ENCODE data around the gene SLC5A7. TPM values are rescaled to one million over a fixed set of nuclear protein-coding genes. Genes with fewer than 3 reads are reported as not detected.
A peak's percentile ranks its signal among the peaks of the same experiment; 100 is the strongest.

Gene SLC5A7
- not detected for total RNA-seq
- 0.85 TPM for polyA plus RNA-seq (2013, experiment 1 of 2)
- polyA plus RNA-seq (2013, experiment 2 of 2), result 0.41 TPM
- long read RNA-seq, experiment 1, result 0 reads
- long read RNA-seq, experiment 2, result 0 reads
- long read RNA-seq, experiment 3, result 0 reads
- long read RNA-seq, experiment 4, result 0 reads

- Mint-ChIP-seq H3K4me1 (peaks cover 2% of the 10 kb centered on the region), H3K36me3 (ENCODE audit: low read depth) (no peaks in the 10 kb centered on the region), H3K9me3 (no peaks in the 10 kb centered on the region), H3K27me3 (ENCODE audit: insufficient read depth) (peaks cover 57% of the 10 kb centered on the region), H3K4me3 (peak within 1 kb of the TSS; percentile 67), H3K27ac (no peak within 1 kb of the TSS)
- H3K27ac ChIP-seq (ENCODE audit: low read depth, low read length), result no peak within 1 kb of the TSS
- H3K9ac ChIP-seq (ENCODE audit: extremely low read depth, low read length, poor library complexity, severe bottlenecking), result no peak within 1 kb of the TSS
- 1 to 2% methylated on average over 18 to 73 of the region's 75 CpGs for WGBS, 2 experiments (ENCODE audit: insufficient coverage in 1 of 2, insufficient read length in 1 of 2)
- peak within 1 kb of the TSS; percentile 77 for H3K4me3 ChIP-seq (ENCODE audit: low read length)
- DNase-seq, result peak; percentile 75
- peaks cover 64% of the 10 kb centered on the region for H3K27me3 ChIP-seq (ENCODE audit: control insufficient read depth, insufficient read depth, low read length, poor library complexity, severe bottlenecking)
- no peaks in the 10 kb centered on the region for H3K36me3 ChIP-seq (ENCODE audit: control insufficient read depth, insufficient read depth, low read length)
- no peak for TF ChIP-seq CTCF (conservative IDR thresholded peaks at IDR 0.05)
- H3K9me3 ChIP-seq (ENCODE audit: control insufficient read depth, low read length), result no peaks in the 10 kb centered on the region
- H3K4me1 ChIP-seq (ENCODE audit: control insufficient read depth, insufficient read depth, low read length), result no peaks in the 10 kb centered on the region
These were observed at the start of gene SLC5A7 for GRCh38 chr2:107986278-107987217. TSS of gene SLC5A7 (plus strand) at chr2:107986524. CDS start at chr2:107988156, 1,632 bp downstream.

- H3K4me3 Mint-ChIP-seq, result no peak overlapping the region
- 83 to 91% methylated on average over 4 of the region's 4 CpGs for WGBS, 2 experiments (ENCODE audit: insufficient coverage in 1 of 2, insufficient read length in 1 of 2)
- no peak for DNase-seq
- H3K27me3 Mint-ChIP-seq (ENCODE audit: insufficient read depth), result no peaks in the 10 kb centered on the region
- H3K27ac Mint-ChIP-seq, result no peak overlapping the region
- H3K9me3 Mint-ChIP-seq, result no peaks in the 10 kb centered on the region
- Histone ChIP-seq H3K36me3 (ENCODE audit: control insufficient read depth, insufficient read depth, low read length) (no peaks in the 10 kb centered on the region), H3K27me3 (ENCODE audit: control insufficient read depth, insufficient read depth, low read length, poor library complexity, severe bottlenecking) (no peaks in the 10 kb centered on the region), H3K4me3 (ENCODE audit: low read length) (no peak overlapping the region), H3K27ac (ENCODE audit: low read depth, low read length) (no peak overlapping the region), H3K4me1 (ENCODE audit: control insufficient read depth, insufficient read depth, low read length) (no peaks in the 10 kb centered on the region), H3K9ac (ENCODE audit: extremely low read depth, low read length, poor library complexity, severe bottlenecking) (no peak overlapping the region), H3K9me3 (ENCODE audit: control insufficient read depth, low read length) (no peaks in the 10 kb centered on the region)
- no peak for TF ChIP-seq CTCF (conservative IDR thresholded peaks at IDR 0.05)
- no peaks in the 10 kb centered on the region for H3K4me1 Mint-ChIP-seq
- no peaks in the 10 kb centered on the region for H3K36me3 Mint-ChIP-seq (ENCODE audit: low read depth)
These were observed 24.9 kb upstream of the SLC5A7 start for GRCh38 chr2:107961395-107961794.

- Mint-ChIP-seq H3K27me3 (ENCODE audit: insufficient read depth) (no peaks in the 10 kb centered on the region), H3K4me3 (no peak overlapping the region), H3K36me3 (ENCODE audit: low read depth) (no peaks in the 10 kb centered on the region), H3K9me3 (peaks cover 5% of the 10 kb centered on the region), H3K27ac (no peak overlapping the region), H3K4me1 (no peaks in the 10 kb centered on the region)
- WGBS, 2 experiments (ENCODE audit: insufficient coverage in 1 of 2, insufficient read length in 1 of 2), result 100% methylated on average over 1 of the region's 1 CpG; no CpG with 5 or more reads in 1 of the 2 experiments
- Histone ChIP-seq H3K4me1 (ENCODE audit: control insufficient read depth, insufficient read depth, low read length) (no peaks in the 10 kb centered on the region), H3K27me3 (ENCODE audit: control insufficient read depth, insufficient read depth, low read length, poor library complexity, severe bottlenecking) (no peaks in the 10 kb centered on the region), H3K9ac (ENCODE audit: extremely low read depth, low read length, poor library complexity, severe bottlenecking) (no peak overlapping the region), H3K36me3 (ENCODE audit: control insufficient read depth, insufficient read depth, low read length) (no peaks in the 10 kb centered on the region), H3K4me3 (ENCODE audit: low read length) (no peak overlapping the region), H3K9me3 (ENCODE audit: control insufficient read depth, low read length) (no peaks in the 10 kb centered on the region), H3K27ac (ENCODE audit: low read depth, low read length) (no peak overlapping the region)
- no peak for DNase-seq
- no peak for TF ChIP-seq CTCF (conservative IDR thresholded peaks at IDR 0.05)
These were observed 22.1 kb upstream of the SLC5A7 start for GRCh38 chr2:107964185-107964584.

Measured in endodermal cell (in vitro differentiated cells).